H9 (cell line): ENCODE results near the gene PLA2G4D. TPM values are rescaled to one million over a fixed set of nuclear protein-coding genes. Genes with fewer than 3 reads are reported as not detected.

ENCODE experiments used
- DNase-seq: peaks from one replicate; pipeline ENCODE4 v3.0.0-alpha.2; 2017
- H2AFZ ChIP-seq: one replicate; pipeline ENCODE4 v1.6.1; 2013; ENCODE audit warnings: mild to moderate bottlenecking, low read length, control low read depth, moderate library complexity
- H2AK5ac ChIP-seq: 2 replicates; pipeline ENCODE4 v1.6.1; 2013; ENCODE audit warnings: low read length, control low read depth, mixed read lengths; ENCODE audit not compliant: insufficient read length
- H2BK120ac ChIP-seq: one replicate; pipeline ENCODE4 v1.6.1; 2013; ENCODE audit warnings: low read depth, mild to moderate bottlenecking, low read length, control low read depth, inconsistent platforms; ENCODE audit not compliant: poor library complexity, severe bottlenecking
- H2BK12ac ChIP-seq: 2 replicates; pipeline ENCODE4 v1.6.1; 2013; ENCODE audit warnings: low read length, control low read depth, mixed read lengths, low read depth; ENCODE audit not compliant: insufficient read length
- H2BK15ac ChIP-seq: 2 replicates; pipeline ENCODE4 v1.6.1; 2013; ENCODE audit warnings: low read depth, low read length, control low read depth
- H2BK20ac ChIP-seq: one replicate; pipeline ENCODE4 v1.6.1; 2013; ENCODE audit warnings: low read depth, mild to moderate bottlenecking, low read length, control low read depth, inconsistent platforms; ENCODE audit not compliant: poor library complexity, severe bottlenecking
- H2BK5ac ChIP-seq: 2 replicates; pipeline ENCODE4 v1.6.1; 2013; ENCODE audit warnings: low read length, control low read depth, mixed read lengths; ENCODE audit not compliant: insufficient read length
- H3K14ac ChIP-seq: 2 replicates; pipeline ENCODE4 v1.6.1; 2013; ENCODE audit warnings: low read length, control low read depth; ENCODE audit not compliant: insufficient read depth
- H3K18ac ChIP-seq: 2 replicates; pipeline ENCODE4 v1.6.1; 2013; ENCODE audit warnings: low read depth, mild to moderate bottlenecking, mixed read lengths, low read length, control low read depth; ENCODE audit not compliant: insufficient read length
- H3K23ac ChIP-seq: 2 replicates; pipeline ENCODE4 v1.6.1; 2013; ENCODE audit warnings: low read length, control low read depth, mixed read lengths, low read depth; ENCODE audit not compliant: insufficient read length
- H3K23me2 ChIP-seq: 2 replicates; pipeline ENCODE4 v1.6.1; 2013; ENCODE audit warnings: low read depth, mild to moderate bottlenecking, mixed read lengths, low read length, control low read depth; ENCODE audit not compliant: insufficient read length, poor library complexity, severe bottlenecking
- H3K27ac ChIP-seq: 2 replicates; pipeline ENCODE4 v1.5.1; 2013; ENCODE audit warnings: low read length, control low read depth, mixed read lengths, low read depth; ENCODE audit not compliant: insufficient read length
- H3K27me3 ChIP-seq: 2 replicates; pipeline ENCODE4 v1.6.1; 2013; ENCODE audit warnings: low read length, control low read depth, inconsistent platforms; ENCODE audit not compliant: insufficient read depth
- H3K4ac ChIP-seq: 2 replicates; pipeline ENCODE4 v1.6.1; 2013; ENCODE audit warnings: low read depth, mild to moderate bottlenecking, control low read depth, inconsistent platforms, low read length, moderate library complexity
- H3K4me1 ChIP-seq: 2 replicates; pipeline ENCODE4 v1.6.1; 2013; ENCODE audit warnings: low read length, control low read depth, inconsistent platforms; ENCODE audit not compliant: insufficient read depth
- H3K4me2 ChIP-seq: 2 replicates; pipeline ENCODE4 v1.6.1; 2013; ENCODE audit warnings: low read length, control low read depth, mixed read lengths; ENCODE audit not compliant: insufficient read length, insufficient read depth
- H3K56ac ChIP-seq: 2 replicates; pipeline ENCODE4 v1.6.1; 2013; ENCODE audit warnings: low read depth, mild to moderate bottlenecking, mixed read lengths, low read length, control low read depth; ENCODE audit not compliant: insufficient read length
- H3K79me1 ChIP-seq: 2 replicates; pipeline ENCODE4 v1.6.1; 2013; ENCODE audit warnings: low read depth, mild to moderate bottlenecking, moderate library complexity, low read length, control low read depth, inconsistent platforms; ENCODE audit not compliant: insufficient read depth, poor library complexity, severe bottlenecking
- H3K79me2 ChIP-seq: 2 replicates; pipeline ENCODE4 v1.6.1; 2013; ENCODE audit warnings: low read length, control low read depth, inconsistent platforms; ENCODE audit not compliant: insufficient read depth
- H3K9ac ChIP-seq: 2 replicates; pipeline ENCODE4 v1.6.1; 2013; ENCODE audit warnings: low read length, control low read depth, mixed read lengths; ENCODE audit not compliant: insufficient read length; ENCODE audit errors: extremely low read depth
- H3K9me3 ChIP-seq: one replicate; pipeline ENCODE4 v1.6.1; 2013; ENCODE audit warnings: low read depth, low read length, inconsistent platforms; ENCODE audit not compliant: control insufficient read depth
- H3T11ph ChIP-seq: one replicate; pipeline ENCODE4 v1.6.1; 2013; ENCODE audit warnings: mild to moderate bottlenecking, low read length, control low read depth, inconsistent platforms
- H4K20me1 ChIP-seq: one replicate; pipeline ENCODE4 v1.6.1; 2013; ENCODE audit not compliant: control insufficient read depth, insufficient read length, insufficient read depth
- H4K5ac ChIP-seq: 2 replicates; pipeline ENCODE4 v1.6.1; 2013; ENCODE audit warnings: low read depth, mild to moderate bottlenecking, mixed read lengths, low read length, control low read depth; ENCODE audit not compliant: insufficient read length
- H4K8ac ChIP-seq: replicated peaks from 2 replicates; pipeline ENCODE4 v1.6.1; 2013; ENCODE audit warnings: low read length, control low read depth, mixed read lengths, low read depth; ENCODE audit not compliant: insufficient read length
- H4K91ac ChIP-seq: 2 replicates; pipeline ENCODE4 v1.6.1; 2013; ENCODE audit warnings: low read depth, mild to moderate bottlenecking, moderate library complexity, mixed read lengths, low read length, control low read depth; ENCODE audit not compliant: insufficient read length
- H3K27ac Mint-ChIP-seq, 3 experiments: 2 replicates in 2 of 3; 3 replicates in 1 of 3; pipeline ENCODE4 v1.8.0; 2020 to 2021; ENCODE audit warnings: mixed read lengths in 3 of 3, mild to moderate bottlenecking in 1 of 3, moderate library complexity in 1 of 3
- H3K27me3 Mint-ChIP-seq: 2 replicates; pipeline ENCODE4 v1.8.0; 2021; ENCODE audit warnings: low read depth, mild to moderate bottlenecking, moderate library complexity, mixed read lengths
- H3K36me3 Mint-ChIP-seq, 3 experiments: 2 replicates in 2 of 3; 3 replicates in 1 of 3; pipeline ENCODE4 v1.8.0; 2020 to 2021; ENCODE audit warnings: low read depth in 3 of 3, mixed read lengths in 3 of 3; ENCODE audit not compliant: insufficient read depth in 1 of 3
- H3K4me1 Mint-ChIP-seq, 2 experiments: 2 replicates each; pipeline ENCODE4 v1.8.0; 2020; ENCODE audit warnings: mixed read lengths in 2 of 2
- H3K4me3 Mint-ChIP-seq, 2 experiments: 2 replicates in 1 of 2; 3 replicates in 1 of 2; pipeline ENCODE4 v1.8.0; 2020 to 2021; ENCODE audit warnings: mild to moderate bottlenecking in 2 of 2, mixed read lengths in 2 of 2, moderate library complexity in 1 of 2
- H3K9me3 Mint-ChIP-seq, 2 experiments: 2 replicates in 1 of 2; 3 replicates in 1 of 2; pipeline ENCODE4 v1.8.0; 2020; ENCODE audit warnings: mild to moderate bottlenecking in 2 of 2, mixed read lengths in 2 of 2, moderate library complexity in 1 of 2
- CTCF ChIP-seq: fragments of 200-600 bp; sonication (generic); conservative IDR thresholded peaks from 3 replicates; pipeline ENCODE4 v1.8.0; 2021; ENCODE audit warnings: antibody characterized with exemption, mild to moderate bottlenecking
- WGBS: extraction: QIAGEN DNeasy Blood & Tissue Kit; methylation state at CpG from one replicate; pipeline ENCODE4 v1.1.7; 2013; ENCODE audit warnings: missing lambda C conversion rate, low lambda C conversion rate, mixed read lengths; ENCODE audit not compliant: insufficient read length; ENCODE audit errors: extremely low coverage; 5-methylcytosine and 5-hydroxymethylcytosine counted together
- total RNA-seq: library from RNA; stranded (reverse); gene quantifications from 2 replicates; pipeline ENCODE4 v1.2.1, GENCODE V29; 2021

PLA2G4D gene
- total RNA-seq, 1 experiment from 2014 or later = 0.33 TPM

GRCh38 chr15:42027521-42027920 is 66.8 kb downstream of the PLA2G4D start:
- Histone ChIP-seq H4K91ac (no peak overlapping the region), H3K79me2 (no peaks in the 10 kb centered on the region), H2BK15ac (no peak overlapping the region), H3K18ac (no peak overlapping the region), H3K4me2 (no peak overlapping the region), H3K27ac (no peak overlapping the region), H3K79me1 (no peaks in the 10 kb centered on the region), H2BK20ac (no peak overlapping the region), H4K5ac (no peak overlapping the region), H3K23ac (no peak overlapping the region), H3T11ph (no peak overlapping the region), H2BK120ac (no peak overlapping the region), H2AK5ac (no peak overlapping the region), H4K20me1 (no peaks in the 10 kb centered on the region), H3K9me3 (peaks cover 18% of the 10 kb centered on the region), H3K14ac (no peak overlapping the region), H2BK12ac (no peak overlapping the region), H3K27me3 (no peaks in the 10 kb centered on the region; the same call in 1 of the 2 replicates), H4K8ac (no peak overlapping the region), H3K4ac (no peak overlapping the region), H2BK5ac (no peak overlapping the region), H3K9ac (no peak overlapping the region), H3K23me2 (no peaks in the 10 kb centered on the region), H3K4me1 (no peaks in the 10 kb centered on the region), H3K56ac (no peak overlapping the region), H2AFZ (no peak overlapping the region)
- peaks cover 9 to 20% (median 15%) of the 10 kb centered on the region in 3 experiments for H3K36me3 Mint-ChIP-seq
- DNase-seq = no peak
- peaks cover 17% of the 10 kb centered on the region for H3K27me3 Mint-ChIP-seq
- no peak for TF ChIP-seq CTCF
- H3K4me1 Mint-ChIP-seq = no peaks in the 10 kb centered on the region
- no CpG with 5 or more reads among the region's 7 CpGs for WGBS
- peaks cover 38 to 42% of the 10 kb centered on the region in 2 experiments for H3K9me3 Mint-ChIP-seq
- H3K27ac Mint-ChIP-seq = no peak overlapping the region
- no peak overlapping the region for H3K4me3 Mint-ChIP-seq
